Activated T-helper 2 cell treated with anti-CD3 and anti-CD28 coated beads, Interferon-gamma antibody, Interleukin-2, Interleukin-4, amounts not matched to agents 10 μg/mL and 5 μg/mL and 100 μg/mL, durations not matched to agents 14 hours and 24 hours and 36 hours (primary cell): ENCODE results near the gene C1QTNF9B. TPM values are rescaled to one million over a fixed set of nuclear protein-coding genes. Genes with fewer than 3 reads are reported as not detected.
"Not testable (repeated sequence)": the region's sequence is repeated elsewhere in the genome, so short reads cannot be mapped to it uniquely, and the experiment has no call there.

Source experiments
- DNase-seq: peaks from one replicate; pipeline ENCODE4 v3.0.0; 2021; ENCODE audit warnings: low spot score
- H3K27ac Mint-ChIP-seq: one replicate; pipeline ENCODE4 v1.8.0; 2021; ENCODE audit warnings: mixed read lengths
- H3K27me3 Mint-ChIP-seq: one replicate; pipeline ENCODE4 v1.8.0; 2021; ENCODE audit warnings: low read depth, mixed read lengths
- H3K36me3 Mint-ChIP-seq: one replicate; pipeline ENCODE4 v1.8.0; 2021; ENCODE audit warnings: low read depth, mixed read lengths
- H3K4me1 Mint-ChIP-seq: one replicate; pipeline ENCODE4 v1.8.0; 2021; ENCODE audit warnings: low read depth, mixed read lengths
- H3K4me3 Mint-ChIP-seq: one replicate; pipeline ENCODE4 v1.8.0; 2021; ENCODE audit warnings: low read depth, mild to moderate bottlenecking, moderate library complexity, mixed read lengths
- H3K9me3 Mint-ChIP-seq: one replicate; pipeline ENCODE4 v1.8.0; 2021; ENCODE audit warnings: mixed read lengths
- intact Hi-C: fragments of 100-400 bp; cut with micrococcal nuclease; formaldehyde crosslinking; loops from one replicate; pipeline ENCODE4 v1.15.1; 2023
- total RNA-seq: library from RNA; stranded (reverse); gene quantifications from 2 replicates; pipeline ENCODE4 v1.2.3, GENCODE V29; 2022

C1QTNF9B gene
- total RNA-seq: not detected in 2 replicates

GRCh38 chr13:23897452-23897919 lies at the start of gene C1QTNF9B:
TSS of gene C1QTNF9B (minus strand) at chr13:23897502.
- H3K27me3 Mint-ChIP-seq: peaks cover 18% of the 10 kb centered on the region
- H3K9me3 Mint-ChIP-seq, H3K36me3 Mint-ChIP-seq, H3K4me3 Mint-ChIP-seq, H3K27ac Mint-ChIP-seq, DNase-seq, H3K4me1 Mint-ChIP-seq, intact Hi-C loops: not testable (repeated sequence)

- Mint-ChIP-seq H3K9me3 (no peaks in the 10 kb centered on the region), H3K4me3 (no peak overlapping the region), H3K36me3 (no peaks in the 10 kb centered on the region), H3K27me3 (peaks cover 13% of the 10 kb centered on the region), H3K4me1 (peaks cover 1% of the 10 kb centered on the region), H3K27ac (no peak overlapping the region)
- intact Hi-C loops: no loop called here
- no peak for DNase-seq
Measured at GRCh38 chr13:23946900-23947299, 49.6 kb upstream of the C1QTNF9B start.

DNA sequence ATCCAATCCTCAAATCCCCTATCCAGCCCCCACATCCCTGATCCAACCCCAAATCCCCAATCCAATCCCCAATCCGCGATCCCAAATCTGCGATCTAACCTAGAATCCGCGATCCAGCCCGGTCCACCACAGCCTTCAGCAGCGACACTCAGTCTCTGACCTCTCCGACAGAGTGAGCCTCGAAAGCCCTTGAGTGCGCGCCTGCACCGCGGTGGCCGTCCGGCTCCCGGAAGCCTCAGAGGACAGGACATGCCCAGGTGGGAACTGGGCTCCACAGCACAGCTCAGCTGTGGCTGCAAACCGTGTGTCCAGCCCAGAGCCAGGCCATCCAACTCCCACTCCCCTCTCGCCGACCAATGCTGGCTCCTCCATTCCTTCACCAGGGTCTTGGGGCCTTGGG lies 48.8 kb upstream of the C1QTNF9B start:
- Mint-ChIP-seq H3K9me3 (no peaks in the 10 kb centered on the region), H3K27me3 (peaks cover 15% of the 10 kb centered on the region), H3K4me3 (no peak overlapping the region), H3K27ac (no peak overlapping the region), H3K36me3 (no peaks in the 10 kb centered on the region), H3K4me1 (no peaks in the 10 kb centered on the region)
- no peak for DNase-seq
- intact Hi-C loops: no loop called here

DNA sequence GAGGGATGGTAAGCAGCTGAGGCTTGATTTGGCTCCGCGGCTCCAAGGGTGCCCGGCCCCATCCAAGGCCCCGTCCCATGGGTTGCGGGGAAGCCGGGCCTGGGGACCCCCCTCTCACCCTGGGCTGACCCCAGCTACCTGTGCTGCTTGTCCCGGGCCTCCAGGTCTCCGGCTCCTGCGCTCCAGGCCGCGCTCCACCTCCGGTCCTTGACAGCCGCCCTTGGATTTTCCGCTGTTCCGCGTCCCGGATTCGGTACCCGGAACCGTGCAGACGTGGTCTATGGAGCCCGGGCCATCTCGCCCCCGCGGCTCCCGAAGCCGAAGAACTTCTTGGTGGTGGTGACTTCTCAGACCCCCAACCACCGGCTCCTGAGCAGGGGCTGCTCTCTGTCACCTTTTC lies 48.3 kb upstream of the C1QTNF9B start:
- no peak overlapping the region for H3K27ac Mint-ChIP-seq
- peaks cover 17% of the 10 kb centered on the region for H3K27me3 Mint-ChIP-seq
- H3K4me3 Mint-ChIP-seq: no peak overlapping the region
- intact Hi-C loops: no loop called here
- no peak for DNase-seq
- H3K36me3 Mint-ChIP-seq: no peaks in the 10 kb centered on the region
- no peaks in the 10 kb centered on the region for H3K9me3 Mint-ChIP-seq
- H3K4me1 Mint-ChIP-seq: no peaks in the 10 kb centered on the region

DNA sequence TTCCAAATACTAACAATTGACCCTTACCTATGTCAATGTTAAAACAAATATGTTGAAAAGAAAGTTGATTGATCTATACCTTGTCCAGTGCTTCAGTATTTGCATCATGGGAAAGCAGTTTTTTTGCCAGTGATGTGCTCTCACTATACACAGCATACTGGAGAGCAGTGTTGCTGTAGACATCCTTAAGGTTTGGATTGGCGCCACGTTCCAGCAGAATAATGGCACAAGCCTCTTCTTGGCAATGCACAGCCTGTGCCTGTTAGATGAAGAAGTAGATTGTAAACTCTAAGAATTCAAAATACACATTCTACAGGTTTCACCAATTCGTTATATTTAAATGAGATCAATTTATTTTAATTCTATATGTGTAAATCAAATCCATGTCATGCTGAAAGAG lies 43.9 kb upstream of the C1QTNF9B start:
- DNase-seq: no peak
- H3K4me3 Mint-ChIP-seq: no peak overlapping the region
- no peaks in the 10 kb centered on the region for H3K36me3 Mint-ChIP-seq
- intact Hi-C loops: no loop called here
- peaks cover 42% of the 10 kb centered on the region for H3K27me3 Mint-ChIP-seq
- H3K4me1 Mint-ChIP-seq: no peaks in the 10 kb centered on the region
- no peak overlapping the region for H3K27ac Mint-ChIP-seq
- no peaks in the 10 kb centered on the region for H3K9me3 Mint-ChIP-seq

GRCh38 chr13:23939666-23940065 lies 42.4 kb upstream of the C1QTNF9B start:
- H3K27me3 Mint-ChIP-seq: peaks cover 40% of the 10 kb centered on the region
- H3K36me3 Mint-ChIP-seq, H3K4me1 Mint-ChIP-seq, DNase-seq, H3K4me3 Mint-ChIP-seq, H3K9me3 Mint-ChIP-seq, intact Hi-C loops, H3K27ac Mint-ChIP-seq: not testable (repeated sequence)

GRCh38 chr13:23934520-23934919 lies 37.2 kb upstream of the C1QTNF9B start:
- Mint-ChIP-seq H3K27ac (no peak overlapping the region), H3K4me1 (no peaks in the 10 kb centered on the region), H3K9me3 (no peaks in the 10 kb centered on the region), H3K4me3 (no peak overlapping the region), H3K27me3 (peaks cover 45% of the 10 kb centered on the region), H3K36me3 (no peaks in the 10 kb centered on the region)
- intact Hi-C loops: no loop called here
- no peak for DNase-seq

GRCh38 chr13:23928985-23929384 lies 31.7 kb upstream of the C1QTNF9B start:
- Mint-ChIP-seq H3K27me3 (peaks cover 47% of the 10 kb centered on the region), H3K36me3 (no peaks in the 10 kb centered on the region), H3K9me3 (no peaks in the 10 kb centered on the region), H3K27ac (no peak overlapping the region), H3K4me1 (no peaks in the 10 kb centered on the region), H3K4me3 (no peak overlapping the region)
- no peak for DNase-seq
- intact Hi-C loops: no loop called here

- no peaks in the 10 kb centered on the region for H3K9me3 Mint-ChIP-seq
- no peak overlapping the region for H3K27ac Mint-ChIP-seq
- peaks cover 45% of the 10 kb centered on the region for H3K27me3 Mint-ChIP-seq
- H3K36me3 Mint-ChIP-seq: no peaks in the 10 kb centered on the region
- intact Hi-C loops: no loop called here
- no peak overlapping the region for H3K4me3 Mint-ChIP-seq
- no peaks in the 10 kb centered on the region for H3K4me1 Mint-ChIP-seq
- no peak for DNase-seq
Measured at GRCh38 chr13:23923031-23923430, 25.7 kb upstream of the C1QTNF9B start.

DNA sequence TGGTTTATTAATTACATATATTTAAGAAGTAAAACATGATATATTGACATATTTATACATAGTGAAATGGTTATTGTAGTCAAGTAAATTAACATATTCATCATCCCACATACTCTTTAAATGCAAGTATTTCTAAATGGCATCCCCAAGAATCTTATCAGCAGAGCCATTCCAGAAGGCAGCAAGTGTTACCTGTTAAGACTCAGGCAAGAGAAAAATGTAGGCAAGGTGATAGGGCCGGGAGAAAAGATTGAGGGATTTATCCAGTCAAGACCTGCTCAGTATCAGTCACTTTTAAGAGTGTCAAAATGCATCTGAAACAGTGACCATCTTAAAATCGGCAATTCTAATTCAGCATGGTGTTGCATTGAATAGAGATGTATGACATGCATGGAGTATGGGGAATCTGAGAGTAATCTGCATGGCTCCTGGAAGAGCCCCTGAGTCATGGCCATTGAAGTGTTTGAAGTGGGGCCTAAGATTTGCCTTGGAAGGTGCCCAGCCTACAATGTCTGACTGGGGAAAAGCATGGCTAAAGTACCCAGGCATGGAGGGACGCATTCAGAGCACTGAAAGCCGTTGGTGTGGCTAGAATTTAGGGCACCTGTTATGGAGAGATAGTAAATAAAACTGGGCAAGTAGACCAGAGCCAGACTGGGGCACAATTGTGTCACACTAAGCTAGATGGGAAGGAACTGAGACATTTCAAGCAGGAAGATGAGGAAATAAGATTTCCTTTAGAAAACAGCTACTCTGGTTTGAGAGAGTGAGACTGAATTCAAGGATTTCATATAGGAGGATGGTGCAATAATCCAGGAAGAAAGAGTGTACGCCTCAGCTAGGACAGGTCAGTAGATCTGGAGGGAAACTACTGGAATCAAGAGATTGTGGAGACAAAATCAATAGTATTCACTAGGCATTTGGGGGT lies 25.0 kb upstream of the C1QTNF9B start:
- intact Hi-C loops: no loop called here
- no peaks in the 10 kb centered on the region for H3K4me1 Mint-ChIP-seq
- peaks cover 53% of the 10 kb centered on the region for H3K27me3 Mint-ChIP-seq
- H3K27ac Mint-ChIP-seq: no peak overlapping the region
- H3K36me3 Mint-ChIP-seq: no peaks in the 10 kb centered on the region
- DNase-seq: no peak
- no peaks in the 10 kb centered on the region for H3K9me3 Mint-ChIP-seq
- no peak overlapping the region for H3K4me3 Mint-ChIP-seq

DNA sequence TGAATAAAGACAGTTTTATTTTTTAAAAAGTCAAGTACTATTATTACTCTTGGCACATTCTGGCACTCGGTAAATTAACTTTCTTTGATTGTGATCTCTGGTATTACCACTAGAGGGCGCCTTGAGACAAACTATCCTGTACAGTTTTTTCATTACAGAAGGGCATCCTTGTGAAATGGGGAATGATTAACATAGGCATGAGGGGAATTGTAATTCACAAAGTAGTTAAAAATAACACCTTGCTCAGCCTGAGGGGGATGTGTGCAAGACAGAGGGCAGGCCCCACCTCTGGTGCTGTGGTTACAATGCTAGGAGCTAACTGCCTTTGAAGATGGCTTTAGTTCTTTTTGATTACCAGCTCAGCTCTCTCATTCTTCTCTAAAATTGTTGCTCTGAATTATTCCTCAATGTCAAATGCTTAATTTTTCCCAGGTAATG lies 24.2 kb upstream of the C1QTNF9B start:
- Mint-ChIP-seq H3K27me3 (peaks cover 54% of the 10 kb centered on the region), H3K4me1 (no peaks in the 10 kb centered on the region), H3K9me3 (no peaks in the 10 kb centered on the region), H3K4me3 (no peak overlapping the region), H3K27ac (no peak overlapping the region), H3K36me3 (no peaks in the 10 kb centered on the region)
- intact Hi-C loops: loop anchor here (1.0 to 2.0 kb wide), 2 partner anchors 45 to 299 kb away; no protein-coding TSS in a partner anchor
- DNase-seq: no peak

DNA sequence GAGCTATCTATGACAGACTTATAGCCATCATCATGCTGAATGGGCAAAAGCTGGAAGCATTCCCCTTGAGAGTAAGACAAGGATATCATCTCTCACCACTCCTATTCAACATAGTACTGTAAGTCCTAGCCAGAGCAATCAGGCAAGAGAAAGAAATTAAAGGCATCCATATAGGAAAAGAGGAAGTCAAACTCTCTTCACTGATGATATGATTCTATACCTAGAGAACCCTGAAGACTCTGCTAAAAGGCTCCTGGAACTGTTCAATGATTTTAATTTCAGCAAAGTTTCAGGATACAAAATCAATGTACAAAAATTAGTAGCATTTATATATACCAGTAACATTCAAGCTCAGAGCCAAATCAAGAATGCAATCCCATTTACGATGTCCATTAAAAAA lies 21.7 kb upstream of the C1QTNF9B start:
- no peak for DNase-seq
- peaks cover 48% of the 10 kb centered on the region for H3K27me3 Mint-ChIP-seq

GRCh38 chr13:23918208-23918607 lies 20.9 kb upstream of the C1QTNF9B start:
- no peak overlapping the region for H3K4me3 Mint-ChIP-seq
- H3K27ac Mint-ChIP-seq: no peak overlapping the region
- no peak for DNase-seq
- no peaks in the 10 kb centered on the region for H3K36me3 Mint-ChIP-seq
- peaks cover 48% of the 10 kb centered on the region for H3K27me3 Mint-ChIP-seq
- no peaks in the 10 kb centered on the region for H3K9me3 Mint-ChIP-seq
- intact Hi-C loops: no loop called here
- H3K4me1 Mint-ChIP-seq: no peaks in the 10 kb centered on the region

More for the DNA sequence above, 21.7 kb upstream of the C1QTNF9B start:
- Mint-ChIP-seq H3K27ac (no peak overlapping the region), H3K36me3 (no peaks in the 10 kb centered on the region), H3K9me3 (no peaks in the 10 kb centered on the region), H3K4me1 (no peaks in the 10 kb centered on the region), H3K4me3 (no peak overlapping the region)
- intact Hi-C loops: no loop called here
